Measurements from ENCODE around the gene IL24.

GRCh38 chr1:206851341-206852010, 45.8 kb upstream of the IL24 start:
- TF ChIP-seq POLR2A (IDR thresholded peaks at IDR 0.05) (no peak), CTCF (IDR thresholded peaks at IDR 0.05) (no peak)

All from testis (tissue), 2 donors.